HT-29 (cell line): ENCODE data around the gene PALD1. TPM values are rescaled to one million over a fixed set of nuclear protein-coding genes. Genes with fewer than 3 reads are reported as not detected.
"Not testable (repeated sequence)": the region's sequence is repeated elsewhere in the genome, so short reads cannot be mapped to it uniquely, and the experiment has no call there.

Experiments
- DNase-seq: peaks from one replicate; pipeline ENCODE4 v3.0.0-alpha.2; 2015; ENCODE audit warnings: low spot score
- total RNA-seq: library from RNA; depleted of rRNA; stranded (reverse); fragments of >200 nt; shearing (Covaris generic); gene quantifications from 2 replicates; pipeline ENCODE4 v1.2.3, GENCODE V29; 2014

The PALD1 gene
- total RNA-seq, 1 experiment from 2014 or later: 25.5 TPM

DNA sequence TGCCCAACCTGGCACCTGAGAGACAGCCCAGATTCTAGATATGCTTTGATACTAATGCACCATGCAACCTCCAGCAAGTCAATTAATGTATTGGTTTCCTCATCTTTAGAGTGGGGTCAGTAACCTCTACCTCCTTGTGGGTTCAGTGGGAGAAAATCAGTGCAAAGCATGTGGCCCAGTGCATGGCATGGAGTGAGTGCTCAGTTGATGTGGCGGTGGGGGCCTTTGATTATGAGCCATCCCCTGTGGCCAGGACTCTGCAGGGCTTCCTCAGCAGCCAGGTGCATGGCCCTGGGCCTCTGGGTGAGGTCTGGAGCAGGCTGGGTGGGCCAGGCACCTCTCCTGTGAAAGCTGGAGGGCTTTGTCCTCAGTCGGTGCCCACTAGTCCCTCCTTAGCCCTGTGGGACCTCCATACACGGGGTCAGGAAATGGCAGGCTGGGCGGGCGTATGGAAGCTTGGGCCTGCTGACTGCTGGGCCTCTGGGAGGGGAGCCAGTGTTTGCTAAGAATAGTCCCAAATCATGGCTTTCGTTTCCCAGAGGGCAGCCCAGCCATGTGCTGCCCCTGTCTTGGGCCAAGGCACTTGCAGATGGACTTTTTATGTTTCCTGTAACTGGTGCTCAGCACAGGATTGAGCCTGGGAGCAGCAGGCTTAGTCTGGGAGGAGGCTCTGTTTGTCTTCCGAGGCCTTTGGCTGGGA lies 3.4 kb downstream of the PALD1 start:
- no peak for DNase-seq

DNA sequence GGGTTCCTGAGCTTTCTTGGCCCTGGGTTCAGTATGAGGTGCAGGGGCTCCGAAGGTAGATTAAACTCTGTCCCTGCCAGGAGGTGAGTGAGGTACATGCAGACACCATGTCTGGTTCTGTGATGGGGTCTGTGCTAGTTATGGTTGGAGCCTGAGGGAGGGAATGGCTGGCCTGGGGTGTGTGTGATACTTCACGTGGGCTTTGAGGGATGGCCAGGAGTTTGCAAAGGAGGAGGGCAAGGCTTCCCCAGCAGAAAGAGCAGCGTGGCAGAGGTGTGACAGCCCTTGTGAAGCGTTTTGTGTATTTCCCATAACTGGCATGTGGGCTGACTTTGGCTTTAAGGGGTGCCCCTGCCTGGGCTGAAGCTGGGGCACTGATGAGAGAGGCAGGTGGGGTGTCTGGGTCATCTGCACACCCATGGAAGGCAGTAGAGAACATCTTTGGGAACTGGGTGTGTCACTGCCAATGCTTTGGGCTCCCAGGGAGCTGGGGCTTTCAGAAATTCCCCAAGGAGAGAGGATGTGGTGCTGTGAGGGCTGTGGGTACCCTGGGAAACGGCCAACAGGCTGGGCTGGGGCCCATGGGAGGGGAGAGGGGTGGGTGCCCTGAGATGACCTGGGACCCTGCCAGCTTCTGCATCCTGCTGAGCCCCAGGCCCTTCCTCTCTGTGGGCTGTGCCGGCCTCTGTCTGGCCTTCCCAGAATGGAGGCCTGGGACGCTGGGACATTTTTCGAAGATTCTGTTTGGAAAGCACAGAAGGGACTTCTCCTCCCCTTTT lies 4.6 kb downstream of the PALD1 start:
- DNase-seq: no peak

DNA sequence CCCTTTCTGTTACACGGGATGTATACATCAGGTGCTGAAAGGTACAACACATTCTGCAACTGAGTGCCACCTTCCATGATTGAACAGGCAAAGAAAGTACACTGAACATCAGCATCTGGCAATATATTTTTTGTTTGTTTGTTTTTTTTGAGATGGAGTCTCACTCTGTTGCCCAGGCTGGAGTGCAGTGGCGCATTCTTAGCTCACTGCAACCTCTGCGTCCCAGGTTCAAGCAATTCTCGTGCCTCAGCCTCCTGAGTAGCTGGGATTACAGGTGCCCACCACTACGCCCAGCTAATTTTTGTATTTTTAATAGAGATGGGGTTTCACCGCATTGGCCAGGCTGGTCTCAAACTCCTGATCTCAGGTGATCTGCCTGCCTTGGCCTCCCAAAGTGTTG lies 5.3 kb downstream of the PALD1 start:
- not testable (repeated sequence) for DNase-seq

DNA sequence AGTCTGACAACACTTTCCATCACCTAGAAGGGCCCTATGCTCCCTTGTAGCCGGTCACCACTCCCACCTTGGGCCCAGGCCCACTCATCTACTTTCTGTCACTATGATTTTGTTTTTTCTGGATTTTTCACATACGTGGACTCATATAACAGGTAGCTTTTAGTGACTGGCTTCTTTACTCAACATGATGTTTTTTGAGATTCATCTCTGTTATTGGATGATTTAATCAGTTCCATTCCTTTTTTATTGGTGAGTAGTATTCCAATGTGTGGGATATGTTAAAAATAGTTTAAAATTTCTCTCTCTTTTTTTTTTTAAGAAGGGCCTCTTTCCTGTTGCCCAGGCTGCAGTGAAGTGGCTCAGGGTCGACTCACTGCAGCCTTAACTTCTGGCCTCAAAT lies 9.3 kb downstream of the PALD1 start:
- no peak for DNase-seq

DNA sequence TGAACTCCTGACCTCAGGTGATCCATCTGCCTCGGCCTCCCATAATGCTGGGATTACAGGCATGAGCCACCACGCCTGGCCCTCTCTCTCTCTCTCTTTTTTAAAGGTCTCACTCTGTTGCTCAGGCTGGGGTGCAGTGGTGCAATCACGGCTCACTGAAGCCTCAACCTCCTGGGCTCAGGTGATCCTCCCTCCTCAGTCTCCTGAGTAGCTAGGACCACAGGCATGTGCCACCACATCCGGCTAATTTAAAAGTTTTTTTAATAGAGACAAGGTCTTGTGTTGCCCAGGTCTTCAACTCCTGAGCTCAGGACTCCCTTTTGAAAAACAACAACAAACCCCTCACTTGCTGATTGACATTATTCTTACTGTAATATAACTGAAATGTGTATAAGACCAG lies 11.6 kb downstream of the PALD1 start:
- no peak for DNase-seq

DNA sequence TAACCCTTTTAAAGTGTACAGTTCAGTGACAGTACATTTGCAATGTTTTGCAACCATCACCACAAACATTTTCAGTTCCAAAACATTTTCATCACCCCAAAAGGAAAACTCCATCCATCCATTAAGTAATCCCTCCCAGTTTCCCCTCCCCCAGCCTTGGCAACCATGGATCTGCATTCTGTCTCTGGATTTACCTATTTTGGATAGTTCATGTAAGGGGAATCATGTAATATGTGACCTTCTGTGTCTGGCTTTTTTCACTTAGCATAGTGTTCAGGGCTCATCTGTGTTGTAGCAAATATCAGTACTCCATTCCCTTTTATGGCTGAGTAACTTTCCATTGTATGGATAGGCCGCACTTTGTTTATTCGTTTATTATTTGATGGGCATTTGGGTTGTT lies 13.0 kb downstream of the PALD1 start:
- DNase-seq: no peak

DNA sequence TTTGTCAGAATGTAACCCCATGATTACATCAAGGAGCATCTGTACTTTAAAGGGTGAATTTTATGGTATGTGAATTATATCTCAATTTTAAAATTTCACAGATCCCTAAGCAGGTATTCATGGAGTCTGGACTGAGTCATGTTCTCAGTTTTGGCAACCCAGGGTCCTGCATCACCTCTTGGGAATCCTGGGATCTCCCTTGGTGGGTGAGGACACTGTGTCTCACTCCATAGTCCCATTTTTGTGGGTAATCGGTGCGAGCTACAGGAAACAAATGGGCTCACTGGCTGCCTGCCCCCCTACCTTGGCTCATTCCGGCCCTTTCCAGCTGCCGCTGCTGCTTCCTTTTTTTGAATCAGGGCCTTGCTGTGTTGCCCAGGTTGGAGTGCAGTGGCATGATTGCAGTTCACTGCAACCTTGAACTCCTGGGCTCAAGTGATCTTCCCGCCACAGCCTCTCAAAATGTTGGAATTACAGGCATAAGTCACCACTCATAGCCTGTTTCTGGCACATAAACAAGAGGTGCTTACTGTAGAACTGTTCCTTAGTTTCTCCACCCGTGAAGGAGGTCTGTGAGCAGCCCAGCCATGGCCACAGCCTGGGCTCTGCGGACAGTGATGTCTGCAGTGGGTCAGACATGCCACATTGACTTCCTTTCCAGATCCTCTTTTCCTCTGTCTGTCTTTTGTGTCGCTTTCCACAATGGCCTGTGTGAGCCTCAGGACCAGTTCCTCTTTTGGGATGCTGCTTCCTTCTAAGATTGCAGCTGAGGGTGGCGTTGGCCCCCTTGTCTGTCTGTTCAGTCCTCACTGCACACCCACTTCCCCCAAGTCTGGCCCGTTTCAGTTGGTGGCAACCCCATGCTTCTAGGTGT lies 14.5 kb downstream of the PALD1 start:
- no peak for DNase-seq

DNA sequence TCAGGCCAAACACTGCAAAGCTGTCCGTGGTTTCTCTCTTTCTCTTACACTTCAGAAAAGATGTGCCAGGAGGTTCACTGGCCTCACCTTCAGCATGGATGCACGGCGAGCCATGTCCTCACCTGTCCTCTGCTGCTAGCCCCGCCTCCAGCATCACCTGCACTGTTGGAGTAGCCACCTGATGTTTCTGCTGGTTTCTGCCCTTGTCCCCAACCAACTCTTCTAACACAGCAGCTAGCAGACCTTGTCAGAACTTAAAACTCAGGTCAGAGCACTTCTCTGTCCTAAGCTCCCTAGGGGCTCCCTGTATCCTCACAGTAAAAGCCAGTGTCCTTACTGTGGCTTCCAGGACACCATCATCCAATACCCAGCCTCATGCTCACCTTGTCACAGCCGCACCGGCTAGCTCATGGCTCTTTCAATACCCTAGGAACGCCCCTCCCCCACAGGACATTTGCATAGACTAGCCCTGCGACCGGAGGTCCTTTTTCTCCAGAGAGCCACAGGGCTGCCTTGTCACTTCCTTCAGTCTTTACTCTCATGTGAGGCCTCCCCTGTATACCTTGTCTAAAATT lies 15.2 kb downstream of the PALD1 start:
- no peak for DNase-seq

DNA sequence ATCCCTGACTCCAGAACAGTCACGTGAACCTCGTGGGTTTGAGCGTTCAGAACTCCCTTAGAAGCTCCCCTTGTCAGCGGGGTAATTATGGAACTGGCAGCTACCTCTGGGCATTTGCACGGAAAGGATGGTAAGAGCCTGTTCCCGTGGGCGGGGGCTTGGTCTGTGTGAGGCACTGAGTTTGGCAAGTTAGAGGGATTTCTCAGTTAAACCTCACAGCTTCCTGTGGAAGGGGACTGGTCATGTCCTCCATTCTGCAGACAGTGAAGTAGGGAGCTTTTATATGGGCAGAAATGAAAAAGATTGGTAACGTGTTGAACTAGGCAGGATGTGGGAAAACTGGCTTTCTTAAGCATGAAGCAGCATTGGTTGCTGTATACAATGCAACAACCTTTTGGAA lies 16.0 kb downstream of the PALD1 start:
- no peak for DNase-seq

DNA sequence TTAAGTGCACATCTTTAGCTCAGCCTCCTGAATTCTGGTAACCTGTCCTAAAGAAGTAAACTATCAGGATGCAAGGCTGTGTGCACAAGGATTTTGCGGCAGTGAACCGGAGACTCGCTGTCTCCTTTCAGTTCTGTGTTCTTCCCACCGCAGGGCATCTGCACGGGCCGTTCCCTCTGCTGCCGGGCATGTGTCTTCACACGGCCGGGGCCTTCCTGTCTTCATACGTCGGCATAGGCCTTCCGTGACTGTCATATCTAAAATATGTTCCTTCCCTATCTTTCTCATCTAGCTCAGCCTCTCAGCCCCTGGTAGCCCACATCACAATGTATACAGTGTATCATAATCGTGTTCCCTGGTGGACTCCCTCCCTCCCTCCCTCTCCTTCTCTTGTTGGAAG lies 16.4 kb downstream of the PALD1 start:
- no peak for DNase-seq

DNA sequence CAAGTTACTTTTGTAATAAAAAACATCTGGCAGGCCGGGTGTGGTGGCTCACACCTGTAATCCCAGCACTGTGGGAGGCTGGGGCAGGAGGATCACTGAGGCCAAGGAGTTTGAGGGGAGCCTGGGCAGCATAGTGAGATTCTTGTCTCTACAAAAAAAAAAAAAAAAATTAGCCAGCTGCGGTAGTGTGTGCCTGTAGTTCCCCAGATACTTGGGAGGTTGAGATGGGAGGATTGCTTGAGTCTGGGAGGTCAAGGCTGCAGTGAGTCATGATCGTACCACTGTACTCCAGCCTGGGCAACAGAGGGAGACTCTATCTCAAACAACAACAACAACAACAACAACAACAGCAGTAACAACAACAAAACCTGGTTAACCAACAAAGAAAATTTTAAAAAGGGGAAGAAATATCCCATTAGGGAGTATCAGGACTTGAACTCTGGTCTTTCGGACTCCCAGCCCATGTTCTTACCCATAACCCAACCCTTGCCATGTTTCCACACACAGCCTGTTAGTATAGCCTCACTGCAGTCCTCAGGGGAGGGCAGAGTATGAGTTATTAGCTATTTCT lies 17.2 kb downstream of the PALD1 start:
- no peak for DNase-seq

DNA sequence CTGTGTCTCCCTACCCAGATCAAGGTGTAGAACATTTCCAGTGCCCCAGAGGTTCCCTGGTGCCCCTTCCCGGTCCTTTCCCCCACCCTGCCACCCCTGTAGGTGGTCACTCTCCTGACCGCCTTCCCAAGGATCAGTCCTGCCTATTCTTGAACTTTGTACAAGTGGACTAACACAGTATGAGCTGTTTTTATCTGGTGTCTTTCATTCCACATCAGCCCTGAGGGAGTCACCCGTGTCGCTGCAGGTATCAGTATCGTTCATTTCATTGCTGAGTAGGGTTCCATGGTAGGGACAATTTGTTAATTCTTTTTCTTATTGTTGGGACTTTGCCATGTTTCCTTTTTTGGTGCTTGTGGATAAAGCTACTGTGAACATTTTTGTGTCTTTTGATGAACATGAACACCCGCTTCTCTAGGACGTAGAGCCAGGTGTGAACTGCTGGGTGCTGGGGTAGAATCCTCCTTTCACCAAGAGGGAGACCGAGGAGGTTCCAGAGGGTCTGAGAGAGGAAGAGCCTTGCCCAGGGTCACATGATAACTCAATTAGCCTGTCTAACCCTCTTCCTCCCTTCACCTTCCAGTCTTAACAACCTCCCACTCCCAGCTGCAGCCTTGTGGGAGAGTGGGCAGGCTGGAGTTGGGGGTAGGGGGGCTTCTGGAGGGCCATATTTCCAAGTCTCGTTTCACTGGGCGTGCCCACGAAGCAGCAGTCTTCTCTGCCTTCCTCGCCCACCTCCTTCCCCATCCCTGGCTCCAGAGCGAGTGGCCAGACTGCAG lies 18.0 kb downstream of the PALD1 start:
- DNase-seq: no peak

DNA sequence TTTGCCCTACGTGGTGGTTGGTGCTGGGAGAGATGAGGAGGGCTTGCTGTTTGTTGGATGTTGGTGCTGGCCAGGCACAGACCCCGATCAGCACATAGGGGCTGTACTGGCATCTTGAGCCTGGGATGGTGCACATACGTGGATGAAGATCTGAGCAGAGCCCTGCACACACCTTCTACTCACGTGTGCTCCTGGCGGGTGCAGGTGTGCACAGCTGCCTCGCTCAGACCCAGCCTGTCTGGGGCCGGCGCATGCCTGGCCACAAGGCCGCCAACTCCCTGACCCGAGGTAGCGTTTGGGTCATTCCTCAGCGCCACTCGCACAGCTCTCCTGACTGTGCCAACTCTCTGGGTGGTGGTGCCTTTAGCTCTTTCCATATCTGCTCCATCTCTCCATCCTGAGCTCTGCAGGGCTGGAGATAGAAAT lies 18.6 kb downstream of the PALD1 start:
- DNase-seq: no peak

DNA sequence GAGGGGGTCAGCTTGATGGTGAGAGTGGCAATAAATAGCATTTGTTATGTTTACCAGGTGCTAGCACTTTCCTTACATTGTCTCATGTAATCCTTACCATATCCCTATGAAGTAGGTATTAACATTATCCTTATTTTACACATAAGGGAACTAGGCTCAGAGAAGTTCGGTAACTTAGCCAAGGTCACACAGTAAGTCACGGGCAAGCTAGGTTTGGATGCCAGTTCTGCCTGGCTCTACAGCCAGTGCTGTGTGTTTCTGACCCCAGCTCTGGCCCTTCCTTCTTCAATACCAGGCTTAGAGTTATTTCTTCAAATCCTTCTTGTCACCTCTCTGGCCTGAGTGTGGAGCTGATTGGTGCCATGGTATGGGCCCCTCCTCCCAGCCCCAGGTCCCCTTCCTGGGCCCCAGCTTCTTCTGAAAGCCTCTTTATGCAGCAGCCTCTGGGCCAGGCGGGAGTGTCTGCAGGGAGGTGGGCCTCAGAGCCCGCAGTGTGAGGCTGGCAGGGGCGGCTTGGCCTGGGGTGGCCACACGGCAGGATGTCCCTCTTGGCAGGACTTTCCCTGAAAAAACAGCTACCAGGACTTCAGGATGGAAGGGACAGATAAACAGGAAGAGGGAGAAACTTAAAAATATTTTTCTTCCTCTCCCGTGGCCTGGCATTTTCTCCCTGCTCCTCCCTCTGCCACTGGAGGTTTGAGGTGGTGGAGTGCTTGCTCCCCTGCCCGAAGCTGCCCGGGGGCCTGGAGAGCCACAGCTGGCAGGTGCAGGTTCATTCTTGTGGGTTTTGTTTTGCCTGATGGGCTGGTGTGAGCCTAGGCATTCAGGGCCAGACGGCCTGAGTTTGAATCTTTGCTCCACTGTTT lies 20.6 kb downstream of the PALD1 start:
- DNase-seq: no peak

DNA sequence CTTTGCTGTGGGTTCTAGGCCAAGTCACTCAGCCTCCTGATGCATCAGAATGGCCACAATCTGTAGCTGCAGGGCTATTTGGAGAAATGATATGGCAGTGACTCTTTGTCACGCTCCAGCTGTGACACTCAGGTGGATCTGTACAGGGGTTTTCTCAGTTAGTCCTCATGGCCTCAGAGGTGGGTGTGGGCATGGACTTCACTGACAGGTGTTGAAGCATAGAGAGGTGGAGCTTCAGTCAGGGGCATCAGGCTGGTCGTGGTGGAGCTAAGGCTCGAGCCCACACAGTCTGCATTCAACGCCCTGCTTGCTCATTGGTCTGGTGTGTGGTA lies 21.2 kb downstream of the PALD1 start:
- DNase-seq: no peak

DNA sequence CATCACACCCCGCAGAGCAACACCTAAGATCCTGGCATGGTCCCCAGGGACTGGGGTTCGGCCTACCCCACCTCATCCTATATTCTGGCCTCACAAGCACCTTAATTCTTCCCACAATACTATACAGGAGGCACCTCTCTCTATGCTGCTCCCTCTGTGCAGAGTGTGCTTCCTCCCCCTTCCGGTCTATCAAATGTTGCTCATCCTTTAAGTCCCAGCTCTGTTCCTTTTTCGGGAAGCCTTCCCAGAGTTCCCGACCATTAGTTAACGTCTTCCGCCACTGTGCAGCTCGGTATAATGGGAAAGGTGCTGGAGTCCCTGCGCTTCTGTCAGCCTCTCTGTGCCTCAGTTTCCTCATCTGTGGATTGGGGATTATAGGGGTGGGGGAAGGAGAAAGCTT lies 21.8 kb downstream of the PALD1 start:
- DNase-seq: no peak

DNA sequence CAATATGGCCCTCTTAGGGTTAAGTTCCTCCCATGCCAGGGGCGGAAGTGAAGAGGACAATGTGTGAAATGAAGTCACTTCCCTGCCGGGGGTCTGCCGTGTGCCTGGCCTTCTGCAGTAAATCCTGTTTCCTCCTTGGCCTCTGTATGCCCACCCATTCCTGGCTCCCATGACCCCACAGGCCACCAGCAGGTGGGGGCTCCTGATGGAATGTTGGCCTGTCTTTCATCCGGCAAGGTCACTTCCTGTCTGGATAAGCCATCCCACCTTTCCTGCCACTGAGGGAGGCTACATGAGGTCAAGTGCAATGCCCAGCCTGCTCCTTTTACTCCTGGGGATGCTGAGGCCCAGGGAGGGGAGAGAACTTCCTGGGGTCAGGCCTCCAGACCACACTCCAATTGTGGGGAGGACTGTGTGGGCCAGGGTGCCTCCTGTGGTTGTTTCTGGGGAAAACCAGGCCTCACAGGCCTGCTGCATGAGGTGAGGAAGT lies 22.3 kb downstream of the PALD1 start:
- DNase-seq: no peak

DNA sequence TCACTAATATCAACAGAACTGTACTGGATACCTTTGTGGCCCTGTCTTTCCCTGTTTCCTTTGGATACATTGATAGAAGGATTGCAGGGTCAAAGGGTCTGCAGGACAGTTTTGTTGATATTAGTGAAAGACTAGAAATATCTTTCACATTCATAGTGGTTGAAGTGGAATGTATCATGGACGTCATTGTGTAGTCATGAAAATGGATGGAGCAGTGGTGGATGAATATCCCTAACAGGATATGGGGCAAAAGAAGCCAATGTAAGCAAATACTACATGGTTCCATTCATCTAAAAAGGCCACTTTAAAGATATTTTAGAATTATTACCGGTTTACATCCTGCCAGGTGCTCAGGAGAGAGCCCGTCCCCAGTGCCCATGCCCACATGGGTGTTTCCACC lies 23.8 kb downstream of the PALD1 start:
- DNase-seq: no peak

DNA sequence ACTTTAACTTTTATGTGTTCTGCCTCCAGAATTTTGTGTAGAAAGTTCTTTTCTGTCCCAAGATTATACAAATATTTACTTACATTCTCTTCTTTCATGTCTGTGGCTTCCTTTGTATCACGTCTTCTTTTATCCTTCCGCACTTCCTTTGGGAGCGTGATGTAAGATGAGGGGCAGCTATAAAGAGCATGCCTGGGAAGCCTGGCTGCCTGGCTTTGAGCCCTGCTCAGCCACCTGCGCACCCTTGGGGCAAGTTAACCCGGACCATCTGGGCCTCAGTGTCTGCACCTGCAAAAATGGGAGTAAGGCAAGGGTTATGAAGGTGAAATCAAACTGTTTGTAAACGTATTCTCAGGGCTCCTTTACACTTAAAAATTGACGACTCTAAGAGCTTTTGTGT lies 25.2 kb downstream of the PALD1 start:
- no peak for DNase-seq
